Endothelial cell of umbilical vein (primary cell): ENCODE data around the gene CLCN6. TPM values are rescaled to one million over a fixed set of nuclear protein-coding genes. Genes with fewer than 3 reads are reported as not detected.

Source experiments
- BruUV-seq: library from RNA; stranded (reverse); fragments of 400-500 nt; replicated peaks from 2 replicates; lab custom pipeline; 2021; lab: Mats Ljungman, UMichigan
- CTCF ChIA-PET: fragments of 300-600, 350-600 bp; sonication (Branson Sonifier 250); formaldehyde crosslinking; loops from one replicate; lab custom pipeline; 2021; ENCODE audit warnings: antibody characterized with exemption, inconsistent platforms; lab: Charles Lee
- POLR2A ChIA-PET: fragments of 300-600, 350-600 bp; sonication (Branson Sonifier 250); formaldehyde crosslinking; loops from one replicate; lab custom pipeline; 2021; ENCODE audit warnings: antibody characterized with exemption, inconsistent platforms; lab: Charles Lee
- DNase-seq: peaks from one replicate; pipeline ENCODE4 v3.0.0-alpha.2; 2011; ENCODE audit warnings: low read depth, low spot score
- FAIRE-seq: peaks from 2 replicates; lab custom pipeline; 2011; peaks lifted over from hg19 to GRCh38; lab: Jason Lieb, UNC
- H2AFZ ChIP-seq: 2 replicates; pipeline ENCODE4 v1.6.0; 2012; ENCODE audit warnings: low read depth, low read length, control low read depth, inconsistent platforms
- H3K27ac ChIP-seq: 2 replicates; pipeline ENCODE4 v1.5.1; 2011; ENCODE audit warnings: low read depth, mild to moderate bottlenecking, control low read depth, low read length, moderate library complexity; ENCODE audit not compliant: insufficient read depth
- H3K27me3 ChIP-seq, 2 experiments: 2 replicates each; pipeline versions ENCODE4 v1.6.0 to v1.6.1; 2011; ENCODE audit warnings: low read length in 2 of 2, mixed read lengths in 1 of 2; ENCODE audit not compliant: control insufficient read depth in 2 of 2, insufficient read depth in 2 of 2
- H3K36me3 ChIP-seq, 2 experiments: 2 replicates in 1 of 2; 3 replicates in 1 of 2; pipeline ENCODE4 v1.5.1; 2011; ENCODE audit warnings: low read length in 2 of 2, mild to moderate bottlenecking in 1 of 2, moderate library complexity in 1 of 2; ENCODE audit not compliant: control insufficient read depth in 2 of 2, insufficient read depth in 2 of 2; ENCODE audit errors: extremely low read depth in 1 of 2
- H3K4me1 ChIP-seq: 3 replicates; pipeline ENCODE4 v1.5.1; 2011; ENCODE audit warnings: mild to moderate bottlenecking, low read length; ENCODE audit not compliant: control insufficient read depth, insufficient read depth; ENCODE audit errors: extremely low read depth
- H3K4me2 ChIP-seq: 2 replicates; pipeline ENCODE4 v1.6.1; 2011; ENCODE audit warnings: low read length, control low read depth, mixed read lengths; ENCODE audit not compliant: insufficient read depth
- H3K4me3 ChIP-seq, 3 experiments: fragments of 200-600 bp in 1 of 3; sonication (generic), shearing (Covaris generic) in 1 of 3; replicated peaks in 1 of 3; 2 replicates each; pipeline ENCODE4 v1.5.1; 2011 to 2016; ENCODE audit warnings: control low read depth in 3 of 3, low read length in 3 of 3, mild to moderate bottlenecking in 2 of 3, inconsistent platforms in 1 of 3, low read depth in 1 of 3, moderate library complexity in 1 of 3; ENCODE audit not compliant: insufficient read depth in 1 of 3
- H3K79me2 ChIP-seq: 2 replicates; pipeline ENCODE4 v1.6.0; 2012; ENCODE audit warnings: low read length, inconsistent platforms; ENCODE audit not compliant: control insufficient read depth, insufficient read depth
- H3K9ac ChIP-seq: replicated peaks from 2 replicates; pipeline ENCODE3; 2011; ENCODE audit warnings: low read length, control low read depth; ENCODE audit not compliant: insufficient read depth; ENCODE audit errors: extremely low read depth
- H3K9me1 ChIP-seq: replicated peaks from 3 replicates; pipeline ENCODE4 v1.6.0; 2011; ENCODE audit warnings: mild to moderate bottlenecking, low read length; ENCODE audit not compliant: control insufficient read depth, insufficient read depth; ENCODE audit errors: extremely low read depth
- H3K9me3 ChIP-seq: replicated peaks from 2 replicates; pipeline ENCODE4 v1.5.1; 2012; ENCODE audit warnings: low read length, inconsistent platforms; ENCODE audit not compliant: control insufficient read depth, insufficient read depth
- H4K20me1 ChIP-seq: replicated peaks from 2 replicates; pipeline ENCODE3; 2011; ENCODE audit warnings: mild to moderate bottlenecking, low read length; ENCODE audit not compliant: control insufficient read depth, insufficient read depth; ENCODE audit errors: extremely low read depth
- CTCF ChIP-seq, 2 donors: IDR thresholded peaks; 1 replicate in 1 of 2; 2 replicates in 1 of 2; pipeline ENCODE4 v1.5.1; 2011; ENCODE audit warnings: low read length in 2 of 2, mild to moderate bottlenecking in 2 of 2, moderate library complexity in 2 of 2, control low read depth in 1 of 2, inconsistent platforms in 1 of 2, low read depth in 1 of 2; ENCODE audit not compliant: insufficient read depth in 1 of 2; ENCODE audit errors: extremely low read depth in 1 of 2
- EZH2 ChIP-seq: IDR thresholded peaks from 2 replicates; pipeline ENCODE4 v1.6.1; 2012; ENCODE audit warnings: borderline replicate concordance, low read depth, mild to moderate bottlenecking, moderate library complexity, low read length, inconsistent platforms; ENCODE audit not compliant: severe bottlenecking
- FOS ChIP-seq: IDR thresholded peaks from 2 replicates; pipeline ENCODE4 v1.6.1; 2011; ENCODE audit warnings: mild to moderate bottlenecking, low read length, moderate library complexity, borderline replicate concordance; ENCODE audit not compliant: insufficient read depth
- GATA2 ChIP-seq: IDR thresholded peaks from 2 replicates; pipeline ENCODE4 v1.7.0; 2011; ENCODE audit warnings: low read depth, mild to moderate bottlenecking, moderate library complexity, mixed read lengths, low read length; ENCODE audit not compliant: insufficient read length, insufficient read depth
- JUN ChIP-seq: IDR thresholded peaks from 2 replicates; pipeline ENCODE4 v1.6.1; 2011; ENCODE audit warnings: borderline replicate concordance, low read depth; ENCODE audit not compliant: insufficient read length, insufficient read depth
- MAX ChIP-seq: IDR thresholded peaks from 2 replicates; pipeline ENCODE4 v1.6.1; 2011; ENCODE audit not compliant: insufficient read depth, insufficient read length
- MYC ChIP-seq: IDR thresholded peaks from one replicate; pipeline ENCODE4 v1.6.1; 2011; ENCODE audit warnings: mild to moderate bottlenecking, low read depth, low read length
- POLR2A ChIP-seq: IDR thresholded peaks from 2 replicates; pipeline ENCODE4 v1.6.1; 2012; ENCODE audit warnings: low read depth, mild to moderate bottlenecking, control low read depth, low read length
- POLR2AphosphoS5 ChIP-seq: IDR thresholded peaks from 2 replicates; pipeline ENCODE4 v1.6.1; 2012; ENCODE audit warnings: low read depth, mild to moderate bottlenecking, control low read depth, low read length, moderate library complexity; ENCODE audit not compliant: insufficient read depth
- dilution Hi-C: fragments of 300-500 bp; cut with MboI; formaldehyde crosslinking; loops from one replicate; pipeline ENCODE4 v1.15.0; 2019; ENCODE audit warnings: low sequenced_read_pairs; ENCODE audit not compliant: extremely low pct_ligation_motif_present
- intact Hi-C: fragments of 100-400 bp; cut with micrococcal nuclease; formaldehyde crosslinking; loops from one replicate; pipeline ENCODE4 v1.10.0; 2022
- polyA plus RNA-seq, 4 experiments: library from polyadenylated mRNA; depleted of rRNA in 3 of 4; stranded (reverse) in 3 of 4; unstranded in 1 of 4; fragments of >200 nt; gene quantifications; 2 replicates each; pipeline versions ENCODE4 v1.2.1 to v1.2.3, GENCODE V29; 2011 to 2012; ENCODE audit warnings: missing spikeins in 1 of 4
- total RNA-seq: library from RNA; stranded (reverse); gene quantifications from 2 replicates; pipeline ENCODE4 v1.2.3, GENCODE V29; 2021

CLCN6 gene
- total and polyA plus RNA-seq, 2 donors (not counting 3 experiments of a cell fraction or from before 2014, with no cell fraction given) = 20.4 to 41.2 TPM

- Histone ChIP-seq H4K20me1 (no peaks in the 10 kb centered on the region), H3K4me2 (no peak overlapping the region), H3K4me1 (no peaks in the 10 kb centered on the region), H3K79me2 (no peaks in the 10 kb centered on the region), H3K9me3 (no peaks in the 10 kb centered on the region), H2AFZ (no peak overlapping the region), H3K27me3 (no peaks in the 10 kb centered on the region), H3K4me3 (no peak overlapping the region), H3K36me3 (no peaks in the 10 kb centered on the region), H3K9ac (no peak overlapping the region), H3K9me1 (no peaks in the 10 kb centered on the region), H3K27ac (no peak overlapping the region)
- dilution Hi-C loops (no loop called here), intact Hi-C loops (no loop called here)
- no peak for DNase-seq
- POLR2A ChIA-PET = no interaction called here
- BruUV-seq = no TSS peak
- CTCF ChIA-PET = interaction anchor here (0.5 to 1.4 kb wide), 4 partner anchors 9 to 79 kb away, joined by 3 to 4 read pairs (median 3); no protein-coding TSS in a partner anchor
- TF ChIP-seq EZH2 (no peak), POLR2AphosphoS5 (no peak), JUN (no peak), FOS (no peak), CTCF (IDR thresholded peaks at IDR 0.05; ENCODE audit: extremely low read depth in 1 of 2, insufficient read depth in 1 of 2, low read depth in 1 of 2, low read length in 2 of 2) (no peak), MYC (no peak), MAX (no peak), GATA2 (no peak), POLR2A (no peak)
- no peak for FAIRE-seq
Measured at GRCh38 chr1:11882814-11883538, 77.0 kb downstream of the CLCN6 start.
